GM21786 (cell line): ENCODE data around the gene TMPRSS9.

Source experiments
- ATAC-seq: cut with Tn5 transposase; IDR thresholded peaks from one replicate; pipeline ENCODE4 v1.9.1; 2021; ENCODE audit not compliant: unreplicated experiment

Gene TMPRSS9

DNA sequence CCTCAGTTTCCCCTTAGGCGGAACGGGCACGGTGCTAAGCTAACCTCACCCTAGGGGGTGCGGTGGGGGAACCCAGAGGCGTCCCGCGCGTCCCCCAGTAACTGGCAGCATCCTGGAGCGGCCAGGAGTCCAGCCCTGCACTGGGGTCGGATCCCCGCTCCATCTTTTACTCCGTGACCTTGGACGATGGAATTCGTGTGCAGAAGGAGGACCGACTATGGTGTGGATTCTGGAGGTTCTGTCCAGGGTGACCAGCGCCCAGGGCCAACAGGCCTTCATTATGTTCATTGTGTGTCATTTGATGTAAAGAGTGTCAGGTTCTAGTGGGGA, 31.0 kb upstream of the TMPRSS9 start:
- ATAC-seq: no peak

DNA sequence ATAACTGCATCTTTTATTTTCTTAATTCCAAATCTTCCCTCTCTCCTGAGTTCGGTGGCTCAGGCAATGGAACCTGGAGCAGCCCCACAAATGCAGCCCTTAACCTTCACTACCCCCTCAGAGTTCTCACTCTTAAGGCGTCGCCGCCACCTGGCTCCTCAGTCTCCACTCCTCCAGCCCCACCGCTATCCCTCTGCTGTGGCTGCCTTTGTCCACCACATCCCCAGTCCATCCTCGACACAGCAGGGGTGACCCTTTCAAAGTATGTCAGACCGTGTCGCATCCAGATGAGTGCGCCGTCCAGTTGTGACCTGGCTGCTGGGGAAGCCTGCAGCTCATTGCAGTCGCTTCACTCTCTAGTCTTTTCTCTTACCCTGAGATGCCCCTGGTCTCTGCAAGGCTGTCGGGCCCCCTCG, 30.6 kb upstream of the TMPRSS9 start:
- ATAC-seq: no peak

DNA sequence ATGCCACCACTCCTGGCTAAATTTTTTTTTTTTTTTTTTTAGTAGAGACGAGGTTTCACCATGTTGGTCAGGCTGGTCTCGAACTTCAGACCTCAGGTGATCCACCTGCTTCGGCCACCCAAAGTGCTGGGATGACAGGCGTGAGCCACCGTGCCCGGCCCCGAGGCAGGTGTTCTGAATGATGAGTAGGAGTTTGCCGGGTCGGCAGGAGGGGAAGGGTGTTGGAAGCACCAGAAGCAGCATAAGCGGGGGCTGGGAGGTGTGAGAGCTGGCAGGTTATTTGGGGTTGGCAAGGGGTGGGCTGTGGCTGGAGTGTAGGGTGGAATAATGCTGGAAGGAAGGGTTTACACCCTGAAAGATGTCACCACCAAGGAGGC, 29.8 kb upstream of the TMPRSS9 start:
- no peak for ATAC-seq

DNA sequence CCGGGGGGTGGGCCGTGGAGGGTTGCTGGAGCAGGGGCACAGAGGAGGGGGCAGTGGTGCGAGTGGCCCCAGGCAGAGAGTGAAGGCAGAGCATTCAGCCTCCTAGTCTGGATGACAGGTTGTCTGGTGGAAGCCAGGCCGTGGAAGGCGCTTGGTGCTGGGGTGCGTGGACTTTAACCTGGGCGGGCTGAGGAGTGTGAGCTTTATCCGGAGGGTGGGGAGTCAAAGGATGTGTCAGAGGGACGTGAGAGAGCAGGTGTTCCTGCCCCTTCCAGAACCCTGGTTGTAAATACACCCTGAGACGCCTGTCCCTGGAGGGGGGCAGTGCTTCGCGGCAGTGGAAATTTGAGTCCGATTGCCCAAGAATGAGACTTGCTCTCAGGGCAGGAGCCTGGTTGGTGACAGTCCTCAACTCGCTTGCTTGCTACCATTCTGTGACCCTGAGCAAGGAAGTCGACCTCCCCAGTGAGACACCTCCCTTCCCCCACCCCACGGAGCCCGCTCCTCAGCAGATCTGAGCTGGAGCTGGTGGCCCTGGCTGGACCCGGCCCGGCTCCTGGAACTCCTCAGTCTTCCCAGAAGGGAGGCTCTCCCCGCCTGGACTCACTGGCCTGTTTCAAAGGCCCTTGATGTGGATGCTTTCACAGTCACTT, 29.3 kb upstream of the TMPRSS9 start:
- no peak for ATAC-seq

DNA sequence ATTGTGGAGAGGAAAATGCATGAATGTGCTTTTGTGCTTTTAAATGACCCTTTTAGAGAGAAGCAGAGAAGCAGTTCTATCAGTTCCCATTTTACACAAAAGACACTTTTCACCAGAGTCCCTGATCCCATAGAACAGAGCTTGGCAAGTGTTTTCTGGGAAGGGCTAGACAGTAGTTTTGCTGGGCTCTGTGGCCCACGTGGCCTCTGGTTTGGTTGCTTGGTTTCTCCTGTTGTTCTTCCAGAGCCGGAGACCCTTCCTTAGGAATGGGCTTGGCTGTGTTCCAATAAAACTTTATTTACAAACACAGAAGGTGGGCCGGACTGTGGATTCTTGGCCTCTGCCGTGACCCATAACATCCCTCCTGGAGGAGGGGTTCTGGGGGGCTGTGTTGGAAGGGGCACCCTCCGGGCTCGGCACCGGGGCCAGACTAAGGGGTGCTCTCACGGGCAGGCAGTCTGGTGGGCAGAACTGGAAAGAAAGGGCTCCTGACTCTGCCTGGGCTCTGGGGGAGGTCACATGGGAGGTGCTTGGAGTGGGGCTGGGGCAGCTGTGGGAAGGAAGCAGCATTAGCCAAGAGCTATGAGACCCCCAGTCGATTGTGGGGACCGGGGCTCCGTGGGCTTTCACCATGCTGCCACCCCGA, 28.3 kb upstream of the TMPRSS9 start:
- ATAC-seq: no peak

DNA sequence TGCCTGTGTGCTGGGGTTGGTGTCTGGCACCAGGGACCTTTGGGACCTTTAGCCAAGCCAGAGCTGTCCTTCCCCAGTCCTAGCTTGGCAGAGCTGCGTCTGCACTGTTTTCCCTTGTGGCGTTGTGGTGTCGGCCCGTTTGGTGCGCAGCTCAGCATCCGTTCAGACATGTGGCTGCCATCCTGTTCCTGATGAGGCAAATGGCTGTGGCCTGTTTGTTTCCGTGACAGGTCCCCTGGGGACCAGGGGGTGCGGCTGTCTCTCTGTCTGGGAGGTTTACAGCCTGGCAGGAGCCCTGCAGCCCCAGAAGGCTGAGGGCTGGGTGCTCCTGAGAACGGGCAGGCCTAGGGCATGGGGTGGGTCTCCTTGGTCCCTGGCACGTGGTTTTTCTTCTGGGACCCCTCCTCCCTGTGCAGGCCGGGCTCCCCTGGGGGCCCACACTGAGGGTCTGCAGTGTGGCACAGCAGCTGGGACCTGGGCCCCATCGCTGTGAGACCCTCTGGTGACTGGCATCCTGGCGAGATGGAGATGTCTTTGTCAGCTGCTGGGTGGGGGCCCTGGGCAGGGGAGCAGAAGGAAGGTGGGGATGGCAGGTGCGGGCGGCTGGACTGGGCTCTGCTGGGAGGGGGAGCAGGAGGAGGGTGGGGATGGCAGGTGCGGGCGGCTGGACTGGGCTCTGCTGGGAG, 27.6 kb upstream of the TMPRSS9 start:
- ATAC-seq: peak; percentile 42

DNA sequence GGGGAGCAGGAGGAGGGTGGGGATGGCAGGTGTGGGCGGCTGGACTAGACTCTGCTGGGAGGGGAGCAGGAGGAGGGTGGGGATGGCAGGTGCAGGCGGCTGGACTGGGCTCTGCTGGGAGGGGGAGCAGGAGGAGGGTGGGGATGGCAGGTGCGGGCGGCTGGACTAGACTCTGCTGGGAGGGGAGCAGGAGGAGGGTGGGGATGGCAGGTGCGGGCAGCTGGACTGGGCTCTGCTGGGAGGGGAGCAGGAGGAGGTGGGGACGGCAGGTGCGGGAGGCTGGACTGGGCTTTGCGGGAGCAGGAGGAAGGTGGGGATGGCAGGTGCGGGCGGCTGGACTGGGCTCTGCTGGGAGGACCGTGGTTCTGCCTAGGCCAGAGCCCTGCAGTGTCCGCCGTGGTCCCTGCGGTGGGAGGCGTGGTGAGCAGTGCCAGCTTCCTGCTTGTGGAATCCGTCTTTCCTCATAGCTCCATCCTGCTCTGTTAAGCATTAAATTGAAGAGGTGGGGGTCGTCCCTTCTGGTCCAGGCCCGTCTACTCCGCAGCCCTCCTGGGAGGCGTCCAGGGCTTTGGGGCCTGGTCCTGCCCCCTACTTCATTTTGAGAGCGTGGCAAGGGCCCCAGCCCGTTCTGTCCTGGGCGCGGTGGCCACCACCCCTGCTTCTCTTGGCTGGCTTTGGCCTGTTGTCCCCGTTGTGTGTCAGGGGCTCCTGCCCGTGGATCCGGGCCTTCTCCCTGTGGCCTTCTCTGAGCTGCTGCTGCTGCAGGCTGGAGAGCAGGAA, 26.8 kb upstream of the TMPRSS9 start:
- ATAC-seq: no peak

DNA sequence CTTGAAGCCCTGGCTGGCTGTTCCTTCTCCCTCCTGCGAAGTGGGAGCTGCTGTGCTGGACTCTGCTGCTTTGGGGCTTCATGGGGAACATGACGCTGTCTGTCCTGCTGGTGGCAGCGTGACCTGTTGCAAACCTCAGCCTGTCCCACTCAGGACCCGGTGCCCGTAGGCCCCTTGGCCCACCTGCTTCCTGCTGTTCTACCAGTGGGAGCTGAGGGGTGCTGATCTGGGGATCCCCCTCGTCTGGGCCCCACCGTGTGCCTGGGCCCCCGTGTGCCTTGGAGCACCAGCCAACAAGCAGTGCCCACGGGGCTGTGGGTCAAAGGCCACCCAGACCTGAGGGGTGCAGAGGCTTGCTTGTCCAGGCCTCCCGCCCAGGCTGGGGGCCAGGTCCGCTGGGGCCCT, 26.3 kb upstream of the TMPRSS9 start:
- ATAC-seq: no peak

DNA sequence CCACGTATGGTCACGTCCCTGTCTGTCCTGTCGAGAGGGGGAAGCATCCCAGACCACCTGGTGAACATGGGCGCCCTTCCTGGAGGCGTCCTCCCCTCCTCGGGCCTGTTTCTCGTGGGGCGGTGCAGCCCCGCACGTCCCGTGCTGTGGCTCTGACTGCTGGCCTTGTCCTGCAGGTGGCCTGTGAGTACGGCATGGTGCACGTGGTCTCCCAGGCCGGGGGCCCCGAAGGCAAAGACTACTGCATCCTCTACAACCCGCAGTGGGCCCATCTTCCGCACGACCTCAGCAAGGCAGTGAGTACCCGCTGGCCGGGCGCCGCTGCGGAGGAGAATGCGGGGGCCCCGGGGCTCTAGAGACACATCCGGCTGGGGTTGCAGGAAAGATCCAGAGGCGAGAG, 25.6 kb upstream of the TMPRSS9 start:
- ATAC-seq: no peak

DNA sequence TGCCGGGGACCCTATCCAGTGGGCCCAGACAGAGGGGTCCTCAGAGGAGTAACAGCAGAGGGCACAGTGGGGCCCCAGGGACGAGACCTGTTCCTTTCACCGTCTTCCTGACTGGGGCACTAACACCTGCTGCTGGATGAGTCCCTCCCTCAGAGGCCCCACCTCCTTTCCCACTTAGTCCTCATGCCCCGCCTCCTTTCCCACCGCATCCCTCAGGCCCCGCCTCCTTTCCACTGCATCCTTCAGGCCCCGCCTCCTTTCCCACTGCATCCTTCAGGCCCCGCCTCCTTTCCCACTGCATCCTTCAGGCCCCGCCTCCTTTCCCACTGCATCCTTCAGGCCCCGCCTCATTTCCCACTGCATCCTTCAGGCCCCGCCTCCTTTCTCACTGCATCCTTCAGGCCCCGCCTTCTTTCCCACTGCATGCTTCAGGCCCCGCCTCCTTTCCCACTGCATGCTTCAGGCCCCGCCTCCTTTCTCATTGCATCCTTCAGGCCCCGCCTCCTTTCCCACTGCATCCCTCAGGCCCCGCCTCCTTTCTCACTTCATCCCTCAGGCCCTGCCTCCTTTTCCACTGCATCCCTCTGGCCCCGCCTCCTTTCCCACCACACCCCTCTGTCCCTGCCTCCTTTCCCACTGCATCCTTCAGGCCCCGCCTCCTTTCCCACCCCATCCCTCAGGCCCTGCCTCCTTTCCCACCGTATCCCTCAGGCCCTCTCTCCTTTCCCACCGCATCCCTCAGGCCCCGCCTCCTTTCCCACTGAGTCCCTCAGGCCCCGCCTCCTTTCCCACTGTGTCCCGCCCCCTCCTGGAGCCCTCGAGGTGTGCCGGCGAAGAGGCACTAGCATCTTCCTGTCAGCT, 24.8 kb upstream of the TMPRSS9 start:
- no peak for ATAC-seq

DNA sequence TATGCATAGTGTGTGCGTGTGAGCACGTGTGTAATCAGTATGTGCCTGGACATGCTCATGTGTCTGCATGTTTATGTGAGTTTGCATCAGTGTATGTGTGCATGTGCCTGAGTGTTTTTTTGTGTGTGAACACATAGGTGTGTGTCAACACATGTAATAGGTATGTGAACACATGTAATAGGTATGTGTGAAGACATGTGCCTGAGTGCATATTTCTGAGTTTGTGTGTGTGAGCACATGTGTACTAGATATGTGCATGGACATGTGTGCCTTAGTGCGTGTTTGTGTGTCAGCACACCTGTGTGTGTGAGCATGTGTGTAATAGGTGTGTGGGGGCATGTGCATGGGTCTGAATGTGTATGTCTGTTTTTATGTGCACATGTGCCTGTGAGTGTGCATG, 24.2 kb upstream of the TMPRSS9 start:
- ATAC-seq: no peak

DNA sequence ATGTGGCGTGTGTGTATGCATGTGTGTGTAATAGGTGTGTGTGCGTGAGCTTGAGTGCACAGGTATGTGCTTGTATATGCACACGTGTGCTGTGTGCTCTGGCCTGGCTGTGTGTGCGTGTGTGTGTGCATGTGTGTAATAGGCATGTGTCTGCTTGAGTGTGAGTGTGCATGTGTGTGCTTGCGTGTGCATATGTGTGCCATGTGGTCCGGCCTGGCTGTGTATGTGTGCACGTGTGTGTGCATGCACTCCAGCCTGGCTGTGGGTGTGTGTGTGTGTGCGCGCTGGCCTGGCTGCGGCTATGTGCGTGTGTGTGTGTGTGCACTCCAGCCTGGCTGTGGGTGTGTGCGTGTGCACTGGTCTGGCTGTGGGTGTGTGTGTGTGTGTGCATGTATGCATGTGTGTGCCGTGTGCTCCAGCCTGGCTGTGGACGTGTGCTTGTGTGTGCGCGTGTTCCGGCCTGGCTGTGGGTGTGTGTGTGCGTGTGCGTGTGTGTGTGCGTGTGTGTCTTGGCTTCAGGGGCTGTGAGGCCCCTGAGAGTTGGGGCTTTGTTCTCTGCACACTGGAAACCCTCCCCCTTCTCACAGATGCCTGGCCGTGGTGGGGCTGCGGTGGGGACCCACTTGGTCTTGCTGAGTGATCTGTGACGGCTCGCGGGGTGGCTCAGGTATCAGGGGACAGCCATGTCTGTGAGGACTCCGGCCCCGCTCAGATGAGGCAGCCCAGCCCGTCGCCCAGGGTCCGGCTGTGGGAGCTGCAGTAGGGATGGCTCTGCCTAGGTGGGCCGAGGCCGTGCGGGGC, 23.3 kb upstream of the TMPRSS9 start:
- no peak for ATAC-seq

DNA sequence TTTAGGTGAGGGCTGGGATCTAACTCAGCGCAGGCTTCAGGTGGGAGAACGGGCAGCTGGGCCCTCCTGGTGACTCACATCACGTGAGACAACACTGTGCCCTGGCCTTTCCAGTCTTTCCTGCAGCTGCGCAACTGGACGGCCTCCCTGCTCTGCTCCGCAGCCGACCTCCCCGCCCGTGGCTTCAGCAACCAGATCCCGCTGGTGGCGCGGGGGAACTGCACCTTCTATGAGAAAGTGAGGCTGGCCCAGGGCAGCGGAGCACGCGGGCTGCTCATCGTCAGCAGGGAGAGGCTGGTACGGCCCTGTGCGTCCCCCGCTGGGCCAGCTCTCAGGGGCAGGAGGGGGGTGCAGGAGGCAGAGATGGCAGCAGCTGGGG, 22.7 kb upstream of the TMPRSS9 start:
- no peak for ATAC-seq

DNA sequence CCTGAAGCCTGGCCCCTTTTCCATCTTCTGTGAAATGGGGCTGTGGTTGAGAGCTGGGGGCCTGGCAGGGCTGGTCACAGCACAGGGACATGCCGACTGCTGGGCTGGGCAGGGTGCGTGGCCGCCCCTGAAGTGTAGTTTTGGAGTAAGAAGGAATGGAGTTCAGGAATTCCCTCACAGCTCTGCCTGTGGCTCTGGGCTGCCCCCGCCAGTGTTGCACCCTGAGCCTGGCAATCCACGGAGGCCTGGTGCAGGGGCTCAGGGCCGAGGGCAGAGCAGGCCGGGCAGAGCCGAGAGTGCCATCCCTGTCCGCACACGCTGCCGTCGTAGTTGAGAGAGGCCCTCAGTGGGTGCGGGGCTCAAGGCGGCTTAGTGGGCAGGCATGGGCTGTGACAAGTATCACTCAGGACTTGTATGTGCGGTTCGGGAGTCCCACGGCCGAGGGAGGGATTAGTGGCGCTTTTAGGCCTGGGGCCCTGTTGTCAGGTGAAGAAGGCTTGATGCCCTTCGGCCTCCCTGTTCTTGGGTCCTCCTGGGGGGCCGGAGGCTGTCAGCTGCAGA, 21.9 kb upstream of the TMPRSS9 start:
- ATAC-seq: no peak

DNA sequence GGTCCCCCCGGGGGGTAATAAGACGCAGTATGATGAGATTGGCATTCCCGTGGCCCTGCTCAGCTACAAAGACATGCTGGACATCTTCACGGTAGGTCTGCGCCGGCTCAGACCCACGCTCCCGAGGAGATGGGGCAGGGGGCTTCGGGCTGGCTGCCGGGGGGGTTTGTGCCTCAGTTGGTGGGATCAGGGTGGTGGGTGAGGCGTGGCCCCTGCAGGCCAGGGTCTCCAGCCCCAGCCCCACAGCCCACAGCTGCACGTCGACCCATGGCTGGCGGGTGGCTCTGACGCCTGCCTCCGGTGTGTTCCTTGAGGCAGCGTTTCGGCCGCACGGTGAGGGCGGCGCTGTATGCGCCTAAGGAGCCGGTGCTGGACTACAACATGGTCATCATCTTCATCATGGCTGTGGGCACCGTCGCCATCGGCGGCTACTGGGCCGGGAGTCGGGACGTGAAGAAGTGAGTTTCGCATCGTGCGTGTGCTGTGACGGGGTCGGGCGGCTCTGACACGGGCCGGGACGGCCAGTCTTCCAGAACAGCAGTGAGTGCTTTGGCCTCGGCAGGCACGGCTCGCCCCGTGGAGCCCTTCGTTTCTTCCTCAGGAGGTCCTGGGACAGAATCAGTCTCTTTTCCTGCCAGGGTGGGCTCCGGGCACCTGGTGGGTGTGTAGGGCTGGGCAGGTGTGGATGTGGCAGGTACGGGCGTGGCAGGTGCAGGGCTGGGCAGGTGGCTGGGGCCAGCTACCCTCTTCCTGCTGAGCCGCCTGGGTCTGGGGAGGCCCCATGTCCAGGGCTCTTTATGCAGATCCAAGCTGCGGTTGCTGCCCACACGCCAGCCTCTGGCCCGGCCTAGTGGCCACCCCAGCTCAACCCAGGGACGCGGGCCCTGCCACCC, 21.1 kb upstream of the TMPRSS9 start:
- ATAC-seq: no peak

DNA sequence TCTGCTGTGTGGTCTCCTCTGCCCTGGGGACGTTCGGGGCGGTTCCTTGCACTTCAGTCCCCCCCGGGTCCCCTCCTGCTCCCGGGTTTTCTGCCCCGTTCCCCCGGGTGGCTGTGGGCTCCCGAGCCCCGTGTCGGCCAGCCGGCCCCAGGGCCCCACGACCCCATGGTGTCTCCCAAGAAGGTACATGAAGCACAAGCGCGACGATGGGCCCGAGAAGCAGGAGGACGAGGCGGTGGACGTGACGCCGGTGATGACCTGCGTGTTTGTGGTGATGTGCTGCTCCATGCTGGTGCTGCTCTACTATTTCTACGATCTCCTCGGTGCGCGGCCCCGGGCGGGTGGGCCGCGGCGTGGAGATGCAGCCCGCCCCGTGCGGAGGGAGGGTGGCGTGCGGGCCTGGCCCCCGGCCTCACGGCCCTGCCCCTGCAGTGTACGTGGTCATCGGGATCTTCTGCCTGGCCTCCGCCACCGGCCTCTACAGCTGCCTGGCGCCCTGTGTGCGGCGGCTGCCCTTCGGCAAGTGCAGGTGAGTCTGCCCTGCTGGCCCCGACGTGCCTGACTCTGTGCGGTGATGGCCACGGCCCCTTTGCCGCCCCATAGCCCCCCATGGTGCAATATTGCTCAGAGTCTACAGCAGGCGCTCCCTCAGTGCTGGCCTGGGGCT, 20.3 kb upstream of the TMPRSS9 start:
- ATAC-seq: no peak

DNA sequence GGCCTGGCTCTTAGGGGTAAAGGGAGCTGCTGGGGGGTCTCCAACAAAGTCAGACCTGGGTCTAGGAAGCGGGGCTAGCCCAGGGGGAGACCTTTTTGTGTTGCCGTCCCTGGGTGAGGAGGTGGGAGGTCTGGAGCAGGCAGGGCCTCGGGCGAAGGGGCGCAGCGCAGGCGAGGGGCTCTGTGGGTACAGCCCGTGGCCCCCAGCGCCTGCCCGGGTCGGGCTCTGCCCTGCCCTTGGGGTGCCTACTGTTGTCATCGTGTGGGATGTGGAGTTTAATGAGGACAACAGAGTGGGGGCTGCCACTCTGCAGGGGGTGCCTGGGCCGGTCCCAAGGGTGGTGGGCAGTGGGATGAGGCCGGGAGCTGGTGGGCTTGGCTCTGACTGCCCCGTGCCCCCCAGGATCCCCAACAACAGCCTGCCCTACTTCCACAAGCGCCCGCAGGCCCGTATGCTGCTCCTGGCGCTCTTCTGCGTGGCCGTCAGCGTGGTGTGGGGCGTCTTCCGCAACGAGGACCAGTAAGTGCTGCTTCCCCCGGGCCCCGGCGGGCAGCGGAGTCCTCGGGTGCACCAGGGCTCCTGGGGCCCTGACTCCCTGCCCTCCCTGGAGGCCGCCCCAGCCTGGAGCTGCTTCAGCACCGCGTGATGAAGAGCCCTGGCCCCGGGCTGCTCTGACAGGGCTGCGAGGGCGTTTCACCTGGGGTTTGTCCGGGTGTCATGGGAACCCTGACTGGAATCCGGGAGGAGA, 19.4 kb upstream of the TMPRSS9 start:
- ATAC-seq: no peak
